ENCODE data around the gene P2RX4. TPM values are rescaled to one million over a fixed set of nuclear protein-coding genes. Genes with fewer than 3 reads are reported as not detected.
A peak's percentile ranks its signal among the peaks of the same experiment; 100 is the strongest.

P2RX4 gene
- total RNA-seq, 1 experiment from 2014 or later: 21.0 TPM

GRCh38 chr12:121214855-121215745 is 5.2 kb downstream of the P2RX4 start:
- POLR2A ChIA-PET (ENCODE audit: unreplicated experiment): no interaction called here
- BruUV-seq (replicated peaks): no TSS peak
- peak overlapping the region; percentile 88 for H3K27ac ChIP-seq
- DNase-seq: peak; percentile 38 to 94
- peaks cover 33% of the 10 kb centered on the region for H3F3A ChIP-seq (ENCODE audit: insufficient read depth, low read depth)
- no peaks in the 10 kb centered on the region for H3K9me2 ChIP-seq (ENCODE audit: insufficient read depth)
- no peaks in the 10 kb centered on the region for H3K36me3 ChIP-seq (ENCODE audit: low read depth)
- peaks cover 39% of the 10 kb centered on the region for H3K4me1 ChIP-seq (replicated peaks; ENCODE audit: insufficient read depth)
- peaks cover 38% of the 10 kb centered on the region for H3K79me2 ChIP-seq (ENCODE audit: low read depth)
- peak overlapping the region; percentile 68 for H3K4me2 ChIP-seq
- H3K4me3 ChIP-seq: peak overlapping the region; percentile 6; the same call in 1 of the 2 replicates
- H4K20me1 ChIP-seq (ENCODE audit: insufficient read depth): no peaks in the 10 kb centered on the region
- no peak overlapping the region for H2AFZ ChIP-seq
- no peak for TF ChIP-seq EZH2 (IDR thresholded peaks at IDR 0.05; ENCODE audit: low read depth)
- TF ChIP-seq CTCF (conservative IDR thresholded peaks at IDR 0.05): no peak
- H3K27me3 ChIP-seq (ENCODE audit: insufficient read depth, low read depth): no peaks in the 10 kb centered on the region
- intact Hi-C loops (cut with micrococcal nuclease; ENCODE audit: unreplicated experiment): no loop called here
- no peaks in the 10 kb centered on the region for H3K9me3 ChIP-seq (ENCODE audit: insufficient read depth, low read depth)
- CTCF ChIA-PET: no interaction called here

DNA sequence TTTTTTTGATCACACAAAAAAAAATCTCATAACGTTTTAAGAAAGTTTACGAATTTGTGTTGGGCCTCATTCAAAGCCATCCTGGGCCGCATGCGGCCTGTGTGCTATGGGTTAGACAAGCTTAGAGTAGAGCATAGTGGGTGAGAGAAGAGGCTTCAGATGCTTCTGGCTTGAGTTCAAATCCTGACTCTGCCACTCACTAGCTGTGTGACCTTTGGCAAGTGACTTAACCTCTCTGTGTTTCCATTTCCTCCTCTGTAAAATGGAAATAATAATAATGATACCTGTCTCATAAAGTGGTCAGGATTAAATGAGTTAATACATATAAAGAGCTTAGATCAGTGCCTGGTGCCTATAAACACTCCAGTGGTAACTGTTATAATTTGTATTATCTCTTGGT is 6.2 kb downstream of the P2RX4 start:
- no peak overlapping the region for H2AFZ ChIP-seq
- no peak overlapping the region for H3K4me3 ChIP-seq
- no peaks in the 10 kb centered on the region for H3K27me3 ChIP-seq (ENCODE audit: insufficient read depth, low read depth)
- CTCF ChIA-PET: no interaction called here
- no peak for TF ChIP-seq CTCF (conservative IDR thresholded peaks at IDR 0.05)
- no peak for TF ChIP-seq EZH2 (IDR thresholded peaks at IDR 0.05; ENCODE audit: low read depth)
- peaks cover 34% of the 10 kb centered on the region for H3K4me1 ChIP-seq (replicated peaks; ENCODE audit: insufficient read depth)
- no peaks in the 10 kb centered on the region for H4K20me1 ChIP-seq (ENCODE audit: insufficient read depth)
- no peaks in the 10 kb centered on the region for H3K9me2 ChIP-seq (ENCODE audit: insufficient read depth)
- H3K9me3 ChIP-seq (ENCODE audit: insufficient read depth, low read depth): no peaks in the 10 kb centered on the region
- no peak overlapping the region for H3K27ac ChIP-seq
- H3K36me3 ChIP-seq (ENCODE audit: low read depth): no peaks in the 10 kb centered on the region
- POLR2A ChIA-PET (ENCODE audit: unreplicated experiment): no interaction called here
- H3K4me2 ChIP-seq: no peak overlapping the region
- DNase-seq: no peak
- BruUV-seq (replicated peaks): no TSS peak
- H3K79me2 ChIP-seq (ENCODE audit: low read depth): peaks cover 31% of the 10 kb centered on the region
- intact Hi-C loops (cut with micrococcal nuclease; ENCODE audit: unreplicated experiment): no loop called here
- H3F3A ChIP-seq (ENCODE audit: insufficient read depth, low read depth): peaks cover 33% of the 10 kb centered on the region

- Histone ChIP-seq H3K27me3 (ENCODE audit: insufficient read depth, low read depth) (no peaks in the 10 kb centered on the region), H3K27ac (no peak overlapping the region), H2AFZ (no peak overlapping the region), H4K20me1 (ENCODE audit: insufficient read depth) (no peaks in the 10 kb centered on the region), H3K79me2 (ENCODE audit: low read depth) (peaks cover 22% of the 10 kb centered on the region), H3K9me3 (ENCODE audit: insufficient read depth, low read depth) (no peaks in the 10 kb centered on the region), H3F3A (ENCODE audit: insufficient read depth, low read depth) (peaks cover 33% of the 10 kb centered on the region), H3K9me2 (ENCODE audit: insufficient read depth) (no peaks in the 10 kb centered on the region), H3K4me2 (no peak overlapping the region), H3K4me1 (replicated peaks; ENCODE audit: insufficient read depth) (peaks cover 30% of the 10 kb centered on the region), H3K4me3 (no peak overlapping the region), H3K36me3 (ENCODE audit: low read depth) (no peaks in the 10 kb centered on the region)
- intact Hi-C loops (cut with micrococcal nuclease; ENCODE audit: unreplicated experiment): loop anchor here (1.0 kb wide), 1 partner anchor 93 kb away; no protein-coding TSS in a partner anchor
- ChIA-PET CTCF (no interaction called here), POLR2A (ENCODE audit: unreplicated experiment) (interaction anchor here (0.7 kb wide), 1 partner anchor 192 kb away, joined by 7 read pairs; no protein-coding TSS in a partner anchor)
- TF ChIP-seq CTCF (conservative IDR thresholded peaks at IDR 0.05): no peak
- BruUV-seq (replicated peaks): no TSS peak
- no peak for DNase-seq
Observed at GRCh38 chr12:121217063-121217462, 7.1 kb downstream of the P2RX4 start.

All from PC-9 (cell line).